ENCODE results near the gene PTPN1.

PTPN1 gene

DNA sequence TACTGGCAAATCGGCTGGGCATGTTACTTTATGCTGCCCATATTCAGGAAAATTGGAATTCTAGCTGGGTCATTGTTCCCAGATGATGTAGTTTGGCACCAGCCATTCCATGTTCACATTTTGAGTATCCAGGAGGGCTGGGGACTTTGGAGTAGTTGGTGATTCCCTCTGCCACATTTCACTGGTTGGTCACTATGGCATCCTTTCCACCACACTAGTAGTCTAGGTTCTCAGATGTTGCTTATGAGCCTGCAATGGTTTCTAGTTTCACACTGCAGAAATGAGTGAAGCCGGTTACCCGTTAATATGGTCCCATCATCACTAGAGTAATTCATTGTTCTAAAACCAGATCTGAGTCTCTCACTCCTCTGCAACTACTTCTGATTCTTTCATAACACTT, 4.6 kb downstream of the PTPN1 start:
- no peak for DNase-seq

- no peak for DNase-seq
These were observed 5.4 kb downstream of the PTPN1 start for GRCh38 chr20:50515471-50516106.

DNA sequence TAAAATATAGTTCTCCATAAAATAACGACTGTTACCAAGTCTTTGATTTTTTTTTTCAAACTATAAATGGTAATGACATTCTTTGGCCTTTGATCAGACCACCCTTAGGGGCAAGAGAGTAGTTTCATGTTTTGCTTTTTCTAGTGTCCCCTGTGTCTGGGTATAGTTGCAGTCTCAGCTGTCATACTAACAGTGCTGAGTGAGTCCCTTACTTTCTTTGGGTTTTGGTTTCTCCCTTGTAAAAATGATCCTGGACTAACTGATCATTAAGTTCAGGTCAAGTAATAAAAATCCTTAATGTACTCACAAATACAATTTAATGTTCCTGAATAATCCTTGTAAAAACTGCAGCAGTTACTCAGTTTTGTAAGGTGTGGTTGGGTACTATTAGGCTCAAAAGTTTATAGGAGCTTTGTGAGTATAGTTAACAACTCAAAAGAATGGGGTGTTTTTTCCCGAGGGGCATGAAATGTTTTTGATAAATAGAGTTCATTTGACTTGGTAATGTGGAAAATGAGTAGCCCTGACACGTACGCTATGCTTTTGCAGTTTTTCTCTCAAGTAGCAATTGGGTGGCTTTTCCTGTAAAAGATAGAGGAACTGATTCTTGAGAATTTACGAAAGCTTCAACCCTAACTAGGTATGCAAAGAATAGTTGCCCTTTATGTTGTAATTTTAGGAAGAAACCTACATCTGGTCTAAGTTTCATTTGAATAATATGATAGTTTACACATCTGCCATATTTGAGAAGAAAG, 6.2 kb downstream of the PTPN1 start:
- DNase-seq, result no peak

- DNase-seq, result no peak
These were observed 7.0 kb downstream of the PTPN1 start for GRCh38 chr20:50516935-50517816.

GRCh38 chr20:50517817-50518154, 7.6 kb downstream of the PTPN1 start:
- DNase-seq, result no peak

DNA sequence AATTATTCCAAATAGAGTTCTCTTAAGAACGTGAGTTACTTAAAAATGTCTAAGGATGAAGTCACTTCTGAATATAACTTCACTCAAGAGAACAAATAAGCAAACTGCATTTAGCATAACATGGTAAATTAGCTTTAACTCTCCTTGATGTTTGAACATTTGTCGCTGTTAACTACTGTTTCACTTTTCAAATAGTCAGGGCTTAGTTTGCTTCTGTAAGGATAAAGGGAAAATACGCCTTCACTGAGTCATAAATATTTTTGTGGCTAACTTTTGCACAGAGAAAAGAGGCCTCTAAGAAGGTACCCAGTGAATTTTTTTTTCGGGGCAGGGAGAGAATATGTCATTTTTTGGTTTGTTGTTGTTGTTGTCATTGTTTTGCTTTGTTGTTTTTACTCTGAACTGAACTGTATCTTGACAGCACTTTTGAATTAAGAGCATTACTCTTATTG, 8.1 kb downstream of the PTPN1 start:
- no peak for DNase-seq

GRCh38 chr20:50519036-50519762, 9.0 kb downstream of the PTPN1 start:
- no peak for DNase-seq

DNA sequence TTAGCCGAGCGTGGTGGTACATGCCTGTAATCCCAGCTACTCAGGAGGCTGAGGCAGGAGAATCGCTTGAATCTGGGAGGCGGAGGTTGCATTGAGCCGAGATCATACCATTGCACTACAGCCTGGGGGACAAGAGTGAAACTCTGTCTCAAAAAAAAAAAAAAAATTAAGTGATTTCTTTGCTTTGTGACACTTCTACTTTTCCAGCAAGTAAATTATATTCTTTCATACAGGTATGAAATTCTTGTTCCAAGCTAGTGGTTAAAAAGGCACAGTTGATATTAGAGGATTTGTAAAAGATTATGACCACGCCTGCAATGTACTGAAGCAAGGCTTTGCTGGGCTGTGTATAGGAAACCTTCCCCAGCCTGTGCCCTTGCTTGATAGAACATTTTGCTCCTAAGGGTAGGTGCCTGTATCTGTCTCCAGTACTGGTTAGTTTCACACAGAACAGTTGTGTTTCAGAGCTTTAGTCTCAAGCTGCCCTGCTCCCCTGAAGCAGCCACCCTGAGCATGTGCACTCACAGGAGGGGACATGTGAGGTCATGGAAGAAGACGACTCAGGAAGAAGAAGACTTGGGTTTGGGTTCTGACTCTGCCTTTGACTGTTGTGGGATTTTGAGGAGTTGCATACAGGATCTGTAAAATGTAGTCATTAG, 10.2 kb downstream of the PTPN1 start:
- no peak for DNase-seq

DNA sequence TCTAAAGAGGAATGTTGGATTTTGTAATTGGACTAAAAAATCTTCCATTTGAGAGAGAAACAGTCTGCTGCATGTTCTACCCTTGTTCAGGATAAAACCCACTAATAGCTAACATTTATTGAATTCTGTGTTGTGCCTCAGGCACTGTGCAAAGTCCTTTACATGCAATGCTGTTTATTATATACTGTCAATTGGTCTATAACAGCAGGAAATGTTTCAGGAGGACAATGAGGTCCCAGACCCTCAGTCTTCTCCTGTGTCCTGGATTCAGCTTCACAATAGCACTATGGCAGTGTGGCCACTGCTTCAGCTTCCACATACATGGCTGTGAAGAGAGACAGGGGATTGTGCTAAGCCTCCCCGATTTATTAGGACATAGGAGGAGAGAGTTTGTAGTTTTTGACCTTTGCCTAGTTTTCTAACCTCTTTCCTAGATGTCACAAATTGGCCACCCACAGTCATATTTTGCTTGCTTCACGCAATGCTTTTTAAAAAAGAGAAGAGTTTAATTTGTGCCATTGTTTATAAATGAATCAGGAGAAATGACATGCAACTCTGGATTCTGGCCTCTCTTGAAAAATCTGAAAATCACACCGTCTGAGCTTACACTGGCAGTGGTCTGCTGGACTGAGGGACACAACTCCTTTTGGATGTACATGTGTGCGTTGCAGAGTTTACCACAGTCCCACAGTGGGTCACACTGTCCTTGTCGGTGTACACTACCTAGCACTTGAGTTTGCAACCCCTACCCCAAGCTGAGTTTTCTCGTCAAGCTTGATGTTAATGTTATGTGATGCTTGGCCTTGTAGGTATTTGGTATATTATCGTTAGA, 11.3 kb downstream of the PTPN1 start:
- no peak for DNase-seq

DNA sequence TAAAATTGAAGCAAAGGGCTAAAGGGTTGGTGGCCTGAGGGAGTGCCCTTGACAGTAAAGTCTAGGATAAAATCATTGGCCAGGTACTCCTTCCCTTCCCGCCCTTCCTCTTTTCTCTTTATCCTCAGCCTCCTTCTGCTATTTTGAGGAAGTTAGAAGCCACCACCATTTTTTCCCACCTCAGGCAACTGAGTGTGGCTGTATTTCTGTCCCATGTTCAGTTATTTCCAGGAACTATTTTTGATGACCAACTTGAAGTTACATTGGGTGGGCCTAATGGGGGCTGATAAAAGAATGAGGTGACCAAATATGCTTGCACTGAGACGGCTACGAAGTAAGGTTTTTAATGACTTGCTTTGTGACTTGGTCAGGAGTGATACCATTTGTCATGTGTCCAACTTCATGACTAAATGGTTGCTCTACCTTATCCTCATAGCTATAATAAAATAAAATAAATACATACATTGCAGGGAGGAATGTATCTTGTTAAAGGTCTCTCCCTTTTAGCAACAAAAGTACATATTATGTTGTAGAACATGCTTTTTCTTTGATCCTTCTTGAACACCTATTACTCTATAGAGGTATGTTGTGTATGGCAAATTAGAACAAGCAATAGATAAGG, 12.0 kb downstream of the PTPN1 start:
- DNase-seq, result no peak

- no peak for DNase-seq
These were observed 13.5 kb downstream of the PTPN1 start for GRCh38 chr20:50523552-50524167.

DNA sequence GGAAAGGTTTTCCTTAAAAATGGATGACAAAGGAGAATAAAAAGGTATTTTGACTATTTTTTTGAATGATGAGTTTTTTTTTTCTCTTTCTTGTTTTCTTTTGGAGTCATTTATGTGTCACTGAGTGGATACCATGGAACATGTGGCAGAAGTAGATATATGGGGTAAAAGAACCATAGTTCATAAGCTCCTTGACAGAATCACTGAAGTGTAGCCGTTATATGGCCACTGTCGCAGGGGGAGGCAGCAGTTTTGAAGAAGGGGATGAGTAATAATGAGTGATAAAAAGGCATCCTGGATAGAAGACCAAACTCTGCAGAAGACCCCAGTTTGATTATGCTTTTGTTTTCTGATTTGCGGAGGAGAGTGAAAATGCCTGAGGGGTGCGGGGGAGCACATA, 15.5 kb downstream of the PTPN1 start:
- DNase-seq, result no peak

DNA sequence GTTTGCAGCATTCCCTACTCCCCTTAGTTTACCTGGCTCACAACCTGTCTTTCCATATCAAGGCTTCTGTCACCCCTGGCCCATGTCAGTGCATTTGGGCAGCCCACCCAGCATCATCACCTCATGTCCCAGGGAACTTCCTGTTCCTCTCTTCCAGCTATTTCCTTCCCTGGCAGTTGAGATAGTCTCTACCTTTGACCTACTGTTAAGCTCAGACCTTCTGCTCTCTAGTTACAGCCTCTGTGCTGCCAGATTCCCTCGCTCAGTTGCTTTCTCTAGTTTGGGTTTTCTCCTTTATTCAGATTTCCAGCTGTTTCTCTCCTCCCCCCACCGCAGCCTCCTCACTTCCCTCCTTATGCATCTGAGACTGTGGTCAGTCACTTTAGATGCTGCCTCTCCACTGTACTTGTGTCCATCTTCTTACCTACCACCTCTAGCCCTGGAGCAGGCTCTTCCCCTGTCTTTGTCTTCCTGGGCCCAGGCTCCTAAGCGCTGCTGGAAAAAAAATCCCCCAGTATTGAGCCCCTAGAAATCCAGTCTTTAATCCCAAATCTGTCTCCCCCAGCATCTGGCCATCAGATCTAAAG, 16.3 kb downstream of the PTPN1 start:
- no peak for DNase-seq

GRCh38 chr20:50527068-50527605, 17.0 kb downstream of the PTPN1 start:
- no peak for DNase-seq

DNA sequence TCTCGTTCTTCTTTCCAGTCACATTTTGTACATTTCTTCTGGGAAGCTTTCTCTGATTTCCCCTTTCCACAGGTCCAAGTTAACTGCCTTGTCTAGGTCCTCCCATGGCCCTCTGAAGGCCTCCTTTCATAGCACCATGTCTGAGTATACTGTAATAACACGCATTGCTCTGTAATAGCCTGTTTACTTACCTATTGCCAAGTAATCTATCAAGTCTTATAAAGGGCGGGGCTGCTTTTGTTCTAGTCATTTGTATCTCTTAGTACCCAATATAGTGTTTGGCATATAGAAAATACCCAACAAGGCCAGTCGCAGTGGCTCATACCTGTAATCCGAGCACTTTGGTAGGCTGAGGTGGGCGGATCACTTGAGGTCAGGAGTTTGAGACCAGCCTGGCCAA, 17.9 kb downstream of the PTPN1 start:
- DNase-seq, result no peak

GRCh38 chr20:50528804-50529351, 18.7 kb downstream of the PTPN1 start:
- DNase-seq, result no peak

- no peak for DNase-seq
These were observed 22.0 kb downstream of the PTPN1 start for GRCh38 chr20:50532221-50532620.

DNA sequence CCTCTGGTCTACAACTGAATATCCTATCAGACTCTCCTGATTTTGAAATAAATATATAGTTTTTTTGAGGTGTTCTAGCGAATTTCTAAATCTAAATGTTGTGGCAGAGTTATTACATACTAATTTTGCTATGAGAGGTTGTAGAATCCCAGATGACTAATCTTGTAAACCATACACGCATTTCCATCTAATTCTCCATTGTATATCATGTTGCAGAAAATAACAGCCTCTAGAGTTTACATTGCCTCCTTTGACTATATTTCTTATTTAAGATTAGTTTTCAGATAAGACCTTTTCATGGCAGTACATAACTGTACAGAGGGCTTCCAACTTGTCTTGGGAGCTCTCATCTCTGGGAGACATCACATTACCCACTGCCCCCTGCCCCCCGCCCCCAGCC, 22.9 kb downstream of the PTPN1 start:
- DNase-seq, result no peak

DNA sequence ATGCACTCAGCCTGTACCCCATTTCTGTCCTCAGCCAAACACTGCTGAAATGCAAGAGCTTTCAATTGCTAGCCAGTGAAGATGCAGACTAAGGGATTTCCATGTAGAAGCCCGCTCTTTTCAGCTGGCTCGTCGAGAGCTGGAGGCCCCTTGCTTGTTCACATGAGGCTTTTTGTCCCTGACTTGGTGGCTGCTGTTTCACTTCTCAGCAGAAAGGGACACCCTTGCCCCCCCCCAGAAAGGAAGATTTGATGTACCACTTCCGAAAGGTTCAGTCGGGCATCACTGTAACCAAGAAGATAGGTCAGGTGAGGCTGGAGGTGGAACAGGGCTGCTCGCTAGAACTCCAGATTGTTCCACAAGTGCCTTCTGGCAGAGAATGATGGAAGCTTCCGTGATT, 23.3 kb downstream of the PTPN1 start:
- DNase-seq, result no peak

GRCh38 chr20:50534567-50534966, 24.4 kb downstream of the PTPN1 start:
- DNase-seq, result no peak

Measured in NCI-H524 (cell line).